Uterus (tissue), 2 donors: Measurements from ENCODE around the gene STIMATE.

Experiments
- CTCF ChIP-seq, 4 experiments: fragments of 200-600 bp in 2 of 4; fragments of 450-650 bp in 2 of 4; sonication (generic) in 2 of 4; IDR thresholded peaks; one replicate each; pipeline ENCODE4 v1.5.1; 2016 to 2019; ENCODE audit warnings: antibody characterized with exemption in 4 of 4, mild to moderate bottlenecking in 2 of 4, moderate library complexity in 1 of 4
- POLR2A ChIP-seq, 2 donors: fragments of 450-650 bp; IDR thresholded peaks; one replicate each; pipeline ENCODE4 v1.6.1; 2016; ENCODE audit warnings: antibody characterized with exemption in 2 of 2, mild to moderate bottlenecking in 1 of 2, moderate library complexity in 1 of 2

DNA sequence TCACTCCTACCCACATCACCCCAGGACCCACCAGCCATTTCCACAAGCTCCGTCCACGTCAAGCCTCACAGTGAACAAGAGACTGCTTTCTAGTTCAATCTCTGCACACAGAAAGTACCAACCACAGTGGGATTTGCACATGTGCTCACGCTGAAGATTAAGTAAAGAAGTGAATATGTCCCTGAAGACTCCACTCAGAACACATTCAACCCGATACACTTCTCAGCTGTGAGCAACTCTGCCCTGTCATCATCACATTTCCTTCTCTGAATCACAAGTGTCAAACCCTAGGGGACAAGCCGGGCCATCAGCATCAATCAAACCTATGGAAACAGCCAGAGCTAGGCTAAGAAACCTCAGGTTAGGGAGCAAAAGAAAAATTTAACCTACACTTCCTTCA is 1.9 kb downstream of the STIMATE start:
- TF ChIP-seq CTCF (IDR thresholded peaks at IDR 0.05), result no peak
- TF ChIP-seq POLR2A (IDR thresholded peaks at IDR 0.05), result no peak
